ENCODE results near the gene SH3BP4. TPM values are rescaled to one million over a fixed set of nuclear protein-coding genes. Genes with fewer than 3 reads are reported as not detected.

Gene SH3BP4
- total and polyA plus RNA-seq, 10 of the 15 experiments (the other 5 are each of a cell fraction or from before 2014, with no cell fraction given): 0.03 to 0.36 TPM; not detected in 8

DNA sequence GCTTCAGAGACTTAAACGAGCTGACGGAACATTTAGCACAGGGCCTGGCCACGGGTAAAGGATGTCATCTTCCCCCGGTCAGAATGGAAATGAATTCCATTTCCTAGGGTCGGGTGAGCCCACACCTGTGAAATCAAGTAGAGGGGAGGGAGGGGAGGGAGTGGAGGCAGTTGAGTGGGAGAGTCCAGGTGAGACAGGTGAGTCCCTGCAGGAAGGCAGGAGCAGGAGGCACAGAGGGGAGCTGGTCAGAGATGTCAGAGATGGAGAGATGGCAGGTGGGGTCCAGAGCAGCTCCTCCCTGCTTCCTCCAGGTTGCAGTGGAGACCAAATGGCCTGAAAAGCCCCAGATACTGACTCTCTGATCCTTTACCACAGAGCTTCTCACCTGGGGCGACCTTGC is 55.2 kb downstream of the SH3BP4 start:
- ChIA-PET CTCF (no interaction called here), RAD21 (ENCODE audit: unreplicated experiment) (no interaction called here), SMC1A (ENCODE audit: uncharacterized antibody, unreplicated experiment) (no interaction called here), POLR2A (no interaction called here)
- H4K20me1 ChIP-seq (ENCODE audit: control insufficient read depth, insufficient read depth): no peaks in the 10 kb centered on the region
- H3K36me3 ChIP-seq (ENCODE audit: control insufficient read depth in 2 of 2, insufficient read depth in 2 of 2, low read length in 1 of 2): no peaks in the 10 kb centered on the region
- H3K27ac ChIP-seq (ENCODE audit: control insufficient read depth, insufficient read depth): no peak overlapping the region
- 38% methylated on average over 6 of the region's 6 CpGs for WGBS (ENCODE audit: insufficient coverage, insufficient replicate concordance, low lambda C conversion rate, missing lambda C conversion rate)
- in situ Hi-C loops (cut with MboI) (no loop called here), intact Hi-C loops (cut with micrococcal nuclease; ENCODE audit: unreplicated experiment) (no loop called here)
- no peaks in the 10 kb centered on the region for H3K27me3 ChIP-seq (replicated peaks in 1 of 2; ENCODE audit: control insufficient read depth in 2 of 2, insufficient read depth in 2 of 2, low read length in 1 of 2)
- H2AFZ ChIP-seq (ENCODE audit: control insufficient read depth, low read depth, low read length): no peak overlapping the region
- no peaks in the 10 kb centered on the region for H3K4me1 ChIP-seq (ENCODE audit: control insufficient read depth, insufficient read depth, low read length)
- BruUV-seq (replicated peaks): no TSS peak
- H3K9me3 ChIP-seq (replicated peaks; ENCODE audit: control insufficient read depth, insufficient read depth, low read length): no peaks in the 10 kb centered on the region
- ATAC-seq: no peak
- FAIRE-seq: no peak
- TF ChIP-seq SRF (IDR thresholded peaks at IDR 0.05; ENCODE audit: low read depth in 2 of 2, low read length in 2 of 2) (no peak), HCFC1 (IDR thresholded peaks at IDR 0.05; ENCODE audit: low read length) (no peak), KDM1A (IDR thresholded peaks at IDR 0.05; ENCODE audit: borderline replicate concordance) (no peak), KAT2A (conservative IDR thresholded peaks at IDR 0.05; ENCODE audit: control insufficient read depth, low read depth, low read length) (no peak), ZNF207 (IDR thresholded peaks at IDR 0.05; ENCODE audit: borderline replicate concordance) (no peak), SIX5 (IDR thresholded peaks at IDR 0.05; ENCODE audit: low read depth, low read length, severe bottlenecking) (no peak), HDGF (IDR thresholded peaks at IDR 0.05) (no peak), RAD51 (IDR thresholded peaks at IDR 0.05) (no peak), NFIC (IDR thresholded peaks at IDR 0.05; ENCODE audit: low read depth, low read length) (no peak), HDAC2 (IDR thresholded peaks at IDR 0.05) (no peak), BHLHE40 (IDR thresholded peaks at IDR 0.05; ENCODE audit: borderline replicate concordance in 1 of 2, low read depth in 2 of 2, low read length in 1 of 2) (no peak)
- TF ChIP-seq, protein P1, sequence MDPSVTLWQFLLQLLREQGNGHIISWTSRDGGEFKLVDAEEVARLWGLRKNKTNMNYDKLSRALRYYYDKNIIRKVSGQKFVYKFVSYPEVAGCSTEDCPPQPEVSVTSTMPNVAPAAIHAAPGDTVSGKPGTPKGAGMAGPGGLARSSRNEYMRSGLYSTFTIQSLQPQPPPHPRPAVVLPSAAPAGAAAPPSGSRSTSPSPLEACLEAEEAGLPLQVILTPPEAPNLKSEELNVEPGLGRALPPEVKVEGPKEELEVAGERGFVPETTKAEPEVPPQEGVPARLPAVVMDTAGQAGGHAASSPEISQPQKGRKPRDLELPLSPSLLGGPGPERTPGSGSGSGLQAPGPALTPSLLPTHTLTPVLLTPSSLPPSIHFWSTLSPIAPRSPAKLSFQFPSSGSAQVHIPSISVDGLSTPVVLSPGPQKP (IDR thresholded peaks at IDR 0.05; ENCODE audit: low read depth, low read length): no peak
- TF ChIP-seq, protein P2, sequence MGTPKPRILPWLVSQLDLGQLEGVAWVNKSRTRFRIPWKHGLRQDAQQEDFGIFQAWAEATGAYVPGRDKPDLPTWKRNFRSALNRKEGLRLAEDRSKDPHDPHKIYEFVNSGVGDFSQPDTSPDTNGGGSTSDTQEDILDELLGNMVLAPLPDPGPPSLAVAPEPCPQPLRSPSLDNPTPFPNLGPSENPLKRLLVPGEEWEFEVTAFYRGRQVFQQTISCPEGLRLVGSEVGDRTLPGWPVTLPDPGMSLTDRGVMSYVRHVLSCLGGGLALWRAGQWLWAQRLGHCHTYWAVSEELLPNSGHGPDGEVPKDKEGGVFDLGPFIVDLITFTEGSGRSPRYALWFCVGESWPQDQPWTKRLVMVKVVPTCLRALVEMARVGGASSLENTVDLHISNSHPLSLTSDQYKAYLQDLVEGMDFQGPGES (IDR thresholded peaks at IDR 0.05): no peak
- TF ChIP-seq, protein P3, sequence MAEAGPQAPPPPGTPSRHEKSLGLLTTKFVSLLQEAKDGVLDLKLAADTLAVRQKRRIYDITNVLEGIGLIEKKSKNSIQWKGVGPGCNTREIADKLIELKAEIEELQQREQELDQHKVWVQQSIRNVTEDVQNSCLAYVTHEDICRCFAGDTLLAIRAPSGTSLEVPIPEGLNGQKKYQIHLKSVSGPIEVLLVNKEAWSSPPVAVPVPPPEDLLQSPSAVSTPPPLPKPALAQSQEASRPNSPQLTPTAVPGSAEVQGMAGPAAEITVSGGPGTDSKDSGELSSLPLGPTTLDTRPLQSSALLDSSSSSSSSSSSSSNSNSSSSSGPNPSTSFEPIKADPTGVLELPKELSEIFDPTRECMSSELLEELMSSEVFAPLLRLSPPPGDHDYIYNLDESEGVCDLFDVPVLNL (IDR thresholded peaks at IDR 0.05; ENCODE audit: low read depth, low read length): no peak
- TF ChIP-seq, protein P4, sequence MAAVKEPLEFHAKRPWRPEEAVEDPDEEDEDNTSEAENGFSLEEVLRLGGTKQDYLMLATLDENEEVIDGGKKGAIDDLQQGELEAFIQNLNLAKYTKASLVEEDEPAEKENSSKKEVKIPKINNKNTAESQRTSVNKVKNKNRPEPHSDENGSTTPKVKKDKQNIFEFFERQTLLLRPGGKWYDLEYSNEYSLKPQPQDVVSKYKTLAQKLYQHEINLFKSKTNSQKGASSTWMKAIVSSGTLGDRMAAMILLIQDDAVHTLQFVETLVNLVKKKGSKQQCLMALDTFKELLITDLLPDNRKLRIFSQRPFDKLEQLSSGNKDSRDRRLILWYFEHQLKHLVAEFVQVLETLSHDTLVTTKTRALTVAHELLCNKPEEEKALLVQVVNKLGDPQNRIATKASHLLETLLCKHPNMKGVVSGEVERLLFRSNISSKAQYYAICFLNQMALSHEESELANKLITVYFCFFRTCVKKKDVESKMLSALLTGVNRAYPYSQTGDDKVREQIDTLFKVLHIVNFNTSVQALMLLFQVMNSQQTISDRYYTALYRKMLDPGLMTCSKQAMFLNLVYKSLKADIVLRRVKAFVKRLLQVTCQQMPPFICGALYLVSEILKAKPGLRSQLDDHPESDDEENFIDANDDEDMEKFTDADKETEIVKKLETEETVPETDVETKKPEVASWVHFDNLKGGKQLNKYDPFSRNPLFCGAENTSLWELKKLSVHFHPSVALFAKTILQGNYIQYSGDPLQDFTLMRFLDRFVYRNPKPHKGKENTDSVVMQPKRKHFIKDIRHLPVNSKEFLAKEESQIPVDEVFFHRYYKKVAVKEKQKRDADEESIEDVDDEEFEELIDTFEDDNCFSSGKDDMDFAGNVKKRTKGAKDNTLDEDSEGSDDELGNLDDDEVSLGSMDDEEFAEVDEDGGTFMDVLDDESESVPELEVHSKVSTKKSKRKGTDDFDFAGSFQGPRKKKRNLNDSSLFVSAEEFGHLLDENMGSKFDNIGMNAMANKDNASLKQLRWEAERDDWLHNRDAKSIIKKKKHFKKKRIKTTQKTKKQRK (IDR thresholded peaks at IDR 0.05; ENCODE audit: low read depth, low read length): no peak
- H3K4me3 ChIP-seq: no peak overlapping the region
- H3K79me2 ChIP-seq (ENCODE audit: control insufficient read depth, insufficient read depth, low read length): no peaks in the 10 kb centered on the region
- no peak for DNase-seq (ENCODE audit: low read depth, low spot score)
- no peak overlapping the region for H3K4me2 ChIP-seq (ENCODE audit: control insufficient read depth, insufficient read depth)
- H3K9ac ChIP-seq (ENCODE audit: control insufficient read depth, insufficient read depth, low read length): no peak overlapping the region

Data from GM12878 (cell line).